ENCODE results near the gene SRL. TPM values are rescaled to one million over a fixed set of nuclear protein-coding genes. Genes with fewer than 3 reads are reported as not detected.

Gene SRL
- total and polyA plus RNA-seq, 8 donors: 0.12 to 0.42 (median 0.23) TPM

- Histone ChIP-seq H3K36me3 (no peaks in the 10 kb centered on the region), H3K4me1 (no peaks in the 10 kb centered on the region), H3K27me3 (no peaks in the 10 kb centered on the region), H3K4me3 (no peak overlapping the region), H3K27ac (no peak overlapping the region), H3K9me3 (no peaks in the 10 kb centered on the region)
- FAIRE-seq (no peak), DNase-seq (no peak), ATAC-seq (no peak)
- 83% methylated on average over 12 of the region's 12 CpGs for WGBS, 2 donors
- TF ChIP-seq CTCF (IDR thresholded peaks at IDR 0.05): no peak
- intact Hi-C loops (cut with DNase I): no loop called here
Measured at GRCh38 chr16:4240624-4241023, 1.3 kb downstream of the SRL start.

GRCh38 chr16:4239682-4240175 lies 2.2 kb downstream of the SRL start:
- no peak for DNase-seq
- H3K4me3 ChIP-seq: no peak overlapping the region
- intact Hi-C loops (cut with DNase I): no loop called here

GRCh38 chr16:4239020-4239419 lies 2.9 kb downstream of the SRL start:
- H3K27me3 ChIP-seq: no peaks in the 10 kb centered on the region
- H3K4me3 ChIP-seq: no peak overlapping the region
- FAIRE-seq (no peak), ATAC-seq (no peak), DNase-seq (no peak)
- no peaks in the 10 kb centered on the region for H3K36me3 ChIP-seq
- no peaks in the 10 kb centered on the region for H3K4me1 ChIP-seq
- WGBS, 2 donors: 74 to 86% methylated on average over 5 of the region's 5 CpGs
- intact Hi-C loops (cut with DNase I): no loop called here
- H3K27ac ChIP-seq: no peak overlapping the region
- no peaks in the 10 kb centered on the region for H3K9me3 ChIP-seq
- no peak for TF ChIP-seq CTCF (IDR thresholded peaks at IDR 0.05)

More at GRCh38 chr16:4239682-4240175, 2.2 kb downstream of the SRL start:
- ATAC-seq (no peak), FAIRE-seq (no peak)
- H3K4me1 ChIP-seq: no peaks in the 10 kb centered on the region
- H3K36me3 ChIP-seq: no peaks in the 10 kb centered on the region
- 87 to 89% methylated on average over 18 to 19 of the region's 19 CpGs for WGBS, 2 donors
- no peak overlapping the region for H3K27ac ChIP-seq
- H3K9me3 ChIP-seq: no peaks in the 10 kb centered on the region
- H3K27me3 ChIP-seq: no peaks in the 10 kb centered on the region
- no peak for TF ChIP-seq CTCF (IDR thresholded peaks at IDR 0.05)

GRCh38 chr16:4233431-4233830 lies 8.4 kb downstream of the SRL start:
- 63 to 70% methylated on average over 4 of the region's 4 CpGs for WGBS, 2 donors

More at GRCh38 chr16:4233431-4233830, 8.4 kb downstream of the SRL start:
- DNase-seq (no peak), ATAC-seq (no peak), FAIRE-seq (no peak)
- Histone ChIP-seq H3K36me3 (no peaks in the 10 kb centered on the region), H3K4me3 (no peak overlapping the region), H3K27ac (no peak overlapping the region), H3K27me3 (no peaks in the 10 kb centered on the region), H3K9me3 (no peaks in the 10 kb centered on the region), H3K4me1 (no peaks in the 10 kb centered on the region)
- intact Hi-C loops (cut with DNase I): no loop called here
- no peak for TF ChIP-seq CTCF (IDR thresholded peaks at IDR 0.05)
